Measurements from ENCODE around the gene COBL. TPM values are rescaled to one million over a fixed set of nuclear protein-coding genes. Genes with fewer than 3 reads are reported as not detected.

Gene COBL
- polyA plus RNA-seq, 3 donors: 16.8 to 23.3 (median 21.4) TPM

DNA sequence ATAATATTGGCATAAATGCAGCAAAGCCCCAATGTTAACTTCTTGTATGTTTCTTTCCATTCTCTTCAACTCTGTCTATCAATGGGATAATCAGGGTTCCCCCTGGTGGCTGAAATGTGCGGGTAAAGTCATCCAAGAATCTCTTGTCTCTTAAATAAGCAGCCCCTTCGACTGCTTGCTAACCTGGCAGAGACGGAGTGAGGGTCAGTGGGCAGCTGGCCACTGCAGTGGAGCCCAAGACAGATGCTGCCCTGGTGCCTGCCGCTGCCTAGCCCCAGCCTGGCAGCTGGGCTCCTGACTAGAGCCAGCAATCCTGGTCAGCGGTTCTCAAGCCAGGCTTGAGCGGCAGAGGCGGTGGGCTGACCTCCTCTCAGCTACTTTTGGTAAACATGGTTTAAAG lies 248.9 kb downstream of the COBL start:
- peak; percentile 34 to 45 (median 43) for DNase-seq (ENCODE audit: low read depth in 3 of 3, low spot score in 2 of 3)

DNA sequence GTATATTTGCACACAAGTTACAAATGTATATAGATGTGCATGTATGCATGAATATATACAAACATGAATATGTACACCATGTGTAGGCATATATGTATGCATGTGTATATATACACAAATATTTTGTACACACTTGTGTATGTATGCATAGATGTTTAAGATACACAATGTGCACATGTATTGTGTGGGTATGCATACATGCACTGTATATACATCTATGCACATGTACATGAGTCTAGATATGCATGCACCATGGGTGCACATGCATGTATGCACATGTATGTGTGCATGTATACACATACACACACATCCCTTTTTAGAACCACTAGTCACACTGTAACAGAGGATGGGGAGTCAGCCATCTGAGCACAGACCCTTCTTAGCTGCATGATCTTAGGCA lies 249.4 kb downstream of the COBL start:
- DNase-seq (ENCODE audit: low read depth in 3 of 3, low spot score in 2 of 3): no peak

DNA sequence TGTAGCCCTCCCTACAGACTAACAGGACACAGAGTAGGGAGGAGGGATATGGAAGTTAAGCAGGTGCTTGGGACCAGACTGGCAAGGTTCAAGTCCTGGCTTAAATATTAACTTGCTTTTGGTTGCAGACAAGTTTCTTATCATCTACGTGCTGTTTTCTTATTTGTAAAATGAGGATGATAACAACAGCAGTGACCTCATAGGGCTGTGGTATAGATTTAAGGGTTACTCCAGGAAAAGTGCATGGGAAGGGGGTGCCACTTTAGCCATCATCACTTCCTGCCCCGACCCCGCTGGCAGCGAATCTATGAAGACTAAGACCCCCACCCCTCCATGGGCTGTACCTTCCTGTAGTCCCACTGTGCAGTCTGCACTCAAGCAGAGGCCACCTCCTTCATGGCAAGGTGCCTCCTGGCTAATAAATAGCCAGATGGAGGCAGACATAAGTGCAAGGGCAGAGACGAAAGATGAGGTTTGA lies 250.2 kb downstream of the COBL start:
- no peak for DNase-seq (ENCODE audit: low read depth in 3 of 3, low spot score in 2 of 3)

GRCh38 chr7:51065766-51066165 lies 250.8 kb downstream of the COBL start:
- no peak for DNase-seq (ENCODE audit: low read depth in 3 of 3, low spot score in 2 of 3)

- no peak for DNase-seq (ENCODE audit: low read depth in 3 of 3, low spot score in 2 of 3)
Measured at GRCh38 chr7:51064688-51065087, 251.9 kb downstream of the COBL start.

DNA sequence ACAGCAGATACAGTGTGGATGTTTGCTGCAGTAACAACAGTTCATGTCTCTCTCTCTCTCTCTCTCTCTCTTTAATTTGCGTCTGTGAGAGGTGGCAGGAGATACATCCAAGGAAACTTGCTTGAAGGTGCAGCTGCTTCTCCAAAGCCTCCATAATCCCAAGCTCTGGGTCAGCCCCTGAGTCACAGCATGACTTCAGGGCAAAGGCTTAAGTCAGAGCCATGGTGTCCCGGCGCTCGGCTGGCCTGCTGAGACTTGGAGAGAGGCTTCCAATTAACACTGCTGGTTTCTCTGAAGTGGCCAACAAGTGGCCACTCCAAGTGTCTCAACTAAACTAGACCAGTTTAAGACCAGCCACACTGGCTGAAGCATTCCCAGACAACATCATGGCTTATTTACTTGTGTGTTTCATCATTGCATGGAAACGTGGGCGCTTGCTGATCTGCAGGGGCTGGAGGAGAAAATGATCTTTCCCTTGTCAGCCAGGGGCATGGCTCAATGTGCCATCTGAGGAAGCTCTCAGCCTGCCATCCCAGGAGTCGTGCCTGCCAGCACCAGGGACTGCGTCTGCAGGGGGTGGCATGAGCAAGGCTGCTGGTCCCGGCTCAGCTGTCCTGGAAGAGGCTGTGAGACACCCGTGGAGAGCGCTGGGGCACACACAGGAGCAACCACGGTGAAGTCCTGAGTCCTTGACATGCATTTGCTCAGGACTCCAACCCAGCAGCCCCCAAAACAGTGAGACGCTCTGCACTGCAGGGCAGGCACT lies 254.2 kb downstream of the COBL start:
- DNase-seq (ENCODE audit: low read depth in 3 of 3, low spot score in 2 of 3): no peak

GRCh38 chr7:51060536-51060935 lies 256.1 kb downstream of the COBL start:
- no peak for DNase-seq (ENCODE audit: low read depth in 3 of 3, low spot score in 2 of 3)

DNA sequence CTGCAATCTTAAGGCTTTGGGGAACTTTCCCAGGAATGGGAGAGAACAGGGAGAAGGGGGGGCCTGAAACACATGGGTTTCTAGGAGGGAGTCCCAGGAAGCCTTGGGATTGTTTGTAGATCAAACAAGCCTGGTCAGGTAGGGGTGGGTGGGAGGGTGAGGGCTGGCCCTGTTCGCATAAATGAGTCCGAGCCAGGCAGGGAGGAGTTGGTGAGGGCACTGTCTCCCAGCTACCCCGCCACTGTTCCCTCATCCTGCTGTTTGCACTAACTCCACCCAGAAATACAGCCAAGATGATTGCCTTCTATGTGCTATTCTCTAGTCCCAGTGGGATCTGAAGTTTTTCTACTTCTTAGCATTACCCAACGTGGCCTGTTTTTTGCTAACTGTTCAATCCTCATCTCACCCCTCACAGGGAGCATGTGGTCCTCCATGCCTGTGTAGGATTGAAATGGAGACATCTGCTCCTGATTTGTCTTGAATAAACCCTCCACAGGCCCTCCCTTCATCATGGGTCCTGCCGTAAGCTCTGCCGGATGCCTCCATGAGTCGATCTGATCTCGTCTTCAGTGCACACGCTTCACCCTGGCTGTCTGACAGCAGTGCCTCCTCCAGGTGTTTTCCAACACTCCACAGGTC lies 257.0 kb downstream of the COBL start:
- DNase-seq (ENCODE audit: low read depth in 3 of 3, low spot score in 2 of 3): no peak

GRCh38 chr7:51058764-51059163 lies 257.8 kb downstream of the COBL start:
- no peak for DNase-seq (ENCODE audit: low read depth in 3 of 3, low spot score in 2 of 3)

DNA sequence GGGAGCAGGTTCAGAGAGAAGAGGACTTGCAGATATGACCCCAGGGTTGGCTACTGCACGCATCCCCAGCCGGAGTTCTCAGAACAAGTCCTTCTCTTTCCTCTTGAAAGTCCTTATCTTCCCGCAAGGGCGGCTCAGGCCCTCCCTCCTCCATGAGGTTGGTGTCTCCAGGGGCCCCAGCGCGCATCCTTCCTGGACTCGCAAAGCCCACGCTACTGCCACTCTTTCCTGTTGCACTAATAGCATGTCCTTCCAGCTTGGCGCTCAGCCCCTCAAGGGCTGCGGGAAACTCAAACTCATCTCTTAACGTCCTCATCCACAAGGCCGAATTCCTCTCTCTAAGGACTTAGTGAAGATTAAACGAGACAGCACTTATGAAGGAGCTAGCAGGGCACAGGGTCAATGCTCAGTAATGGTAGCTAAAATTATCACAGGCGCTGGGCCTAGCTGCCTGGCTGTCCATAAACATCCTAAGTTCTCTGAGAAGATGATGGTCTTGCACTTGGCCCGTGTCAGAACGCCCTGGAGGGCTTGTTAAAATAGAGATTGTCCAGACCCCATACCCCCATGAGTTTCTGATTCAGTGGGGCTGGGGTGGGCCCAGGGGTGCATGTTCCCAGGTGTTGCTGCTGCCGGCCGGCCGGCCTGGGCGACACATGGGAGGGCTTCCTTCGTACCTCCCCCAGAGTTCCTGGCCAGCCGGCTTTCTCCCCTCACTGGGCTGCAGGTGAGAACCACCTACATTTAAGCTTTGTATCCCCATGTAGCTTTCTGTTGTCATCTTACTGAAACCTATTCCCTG lies 261.4 kb downstream of the COBL start:
- DNase-seq (ENCODE audit: low read depth in 3 of 3, low spot score in 2 of 3): no peak

DNA sequence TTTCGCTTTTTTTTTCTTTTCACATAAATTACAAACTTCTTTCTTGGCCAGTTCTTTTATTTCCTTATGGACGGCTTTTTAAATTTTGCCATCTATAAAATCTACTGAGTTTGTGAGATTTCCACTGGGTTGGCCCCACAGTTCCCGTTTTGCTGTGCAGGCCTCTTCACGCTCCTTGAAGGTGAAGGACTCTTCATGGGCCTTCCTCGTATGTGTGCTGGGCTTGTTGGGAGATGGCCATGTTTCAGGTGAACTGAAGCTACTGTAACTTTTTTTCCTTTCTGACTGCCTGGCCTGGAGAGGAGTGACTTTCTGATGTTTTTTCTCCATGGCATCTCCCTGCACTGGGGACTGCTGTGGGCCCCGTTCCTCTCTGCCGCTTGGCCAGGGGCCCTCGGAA lies 262.4 kb downstream of the COBL start:
- no peak for DNase-seq (ENCODE audit: low read depth in 3 of 3, low spot score in 2 of 3)

DNA sequence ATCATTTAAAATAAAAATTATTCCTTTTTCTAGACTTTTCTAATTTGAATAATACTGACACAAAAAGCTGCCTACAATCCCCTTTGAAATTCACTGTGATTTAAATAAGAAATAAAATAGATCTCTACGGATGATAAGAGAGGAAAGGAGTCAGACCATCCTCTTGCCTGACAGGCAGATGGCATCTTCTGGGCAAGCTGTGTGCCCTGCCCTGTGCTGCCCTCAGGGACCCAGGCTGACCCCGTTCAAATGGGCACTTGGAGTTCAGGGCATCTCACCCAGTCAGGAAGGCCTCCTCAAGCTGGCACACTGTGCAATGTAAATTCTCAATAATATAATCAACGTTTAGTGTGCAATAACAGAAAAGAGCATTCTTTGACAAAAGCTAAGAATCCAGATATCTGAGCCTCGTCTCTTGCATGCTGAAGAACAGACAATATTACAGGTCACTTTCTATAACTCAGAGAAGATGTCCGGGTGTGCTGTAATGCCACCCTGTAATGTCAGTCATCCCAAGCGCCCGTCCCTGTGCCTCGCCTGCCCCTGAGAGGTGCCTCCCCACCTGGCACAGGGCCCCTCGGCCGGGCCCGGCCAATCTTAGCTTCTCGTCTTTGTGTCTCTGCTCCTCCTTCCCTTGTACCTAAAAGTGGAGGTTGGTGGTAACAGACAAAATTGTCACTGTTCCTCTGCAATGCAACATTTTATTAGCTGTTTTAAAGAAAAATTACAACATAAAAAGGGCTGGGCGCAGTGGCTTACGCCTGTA lies 263.3 kb downstream of the COBL start:
- no peak for DNase-seq (ENCODE audit: low read depth in 3 of 3, low spot score in 2 of 3)

DNA sequence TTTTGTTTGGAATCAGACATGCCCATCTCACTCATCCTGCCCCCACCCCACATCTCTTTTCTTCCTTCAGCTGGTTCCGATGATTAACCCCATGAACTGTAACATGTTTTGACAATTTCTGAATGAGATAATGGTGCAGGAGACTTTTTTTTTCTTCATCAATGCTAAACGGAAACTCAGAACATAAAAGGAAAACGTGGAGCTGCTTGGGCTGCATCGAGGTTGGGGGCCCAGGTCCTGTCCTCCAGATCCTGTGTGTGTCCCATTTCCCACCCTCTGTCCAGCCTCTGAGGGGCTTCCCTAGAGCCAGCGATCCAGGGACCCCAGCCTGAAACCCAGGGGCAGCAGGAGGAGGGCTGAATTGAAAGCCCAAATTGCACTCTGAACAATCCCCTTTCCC lies 270.1 kb downstream of the COBL start:
- DNase-seq (ENCODE audit: low read depth in 3 of 3, low spot score in 2 of 3): no peak

GRCh38 chr7:51046103-51046466 lies 270.5 kb downstream of the COBL start:
- DNase-seq (ENCODE audit: low read depth in 3 of 3, low spot score in 2 of 3): no peak

- DNase-seq (ENCODE audit: low read depth in 3 of 3, low spot score in 2 of 3): no peak
Measured at GRCh38 chr7:51045319-51046102, 271.1 kb downstream of the COBL start.

DNA sequence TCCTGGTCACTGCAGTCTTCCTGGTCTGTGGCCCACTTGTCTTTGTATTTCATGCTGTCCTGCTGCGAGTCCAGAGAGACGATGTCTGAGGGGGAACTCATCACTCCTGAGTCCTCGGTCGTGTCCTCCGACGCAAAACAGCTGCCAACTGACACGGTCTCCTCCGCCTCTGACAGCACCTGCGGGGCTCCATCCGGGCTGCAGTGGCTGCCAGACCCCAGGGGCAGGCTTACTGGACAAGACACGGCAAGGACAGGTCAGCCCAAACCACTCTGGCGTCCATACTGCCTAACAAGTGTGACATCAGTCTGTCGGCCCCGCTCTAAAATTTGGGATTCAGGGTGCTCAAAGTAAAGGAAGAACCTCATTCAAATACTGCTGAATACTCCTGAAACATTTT lies 273.1 kb downstream of the COBL start:
- DNase-seq (ENCODE audit: low read depth in 3 of 3, low spot score in 2 of 3): no peak

GRCh38 chr7:51040787-51041186 lies 275.8 kb downstream of the COBL start:
- no peak for DNase-seq (ENCODE audit: low read depth in 3 of 3, low spot score in 2 of 3)

- DNase-seq (ENCODE audit: low read depth in 3 of 3, low spot score in 2 of 3): no peak
Measured at GRCh38 chr7:51038573-51038972, 278.0 kb downstream of the COBL start.

DNA sequence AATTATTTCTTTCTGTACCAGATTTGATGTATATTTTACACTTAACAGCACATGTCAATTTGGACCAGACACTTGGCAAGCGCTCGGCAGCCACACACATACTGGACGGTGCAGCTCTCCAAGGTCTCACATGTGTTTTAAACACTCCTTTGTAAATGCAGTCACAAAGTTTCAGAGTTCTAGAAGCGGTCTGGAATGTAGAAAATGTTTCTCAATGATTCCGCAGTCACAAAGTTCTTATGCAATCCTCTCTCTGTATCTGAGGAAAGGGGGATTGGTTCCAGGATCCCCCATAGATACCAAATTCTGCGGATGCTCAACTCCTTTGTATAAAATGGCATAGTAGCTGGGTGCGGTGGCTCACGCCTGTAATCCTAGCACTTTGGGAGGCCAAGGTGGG lies 280.9 kb downstream of the COBL start:
- no peak for DNase-seq (ENCODE audit: low read depth in 3 of 3, low spot score in 2 of 3)
